CD14-positive monocyte (primary cell): Measurements from ENCODE around the gene PVRIG. TPM values are rescaled to one million over a fixed set of nuclear protein-coding genes. Genes with fewer than 3 reads are reported as not detected.

Source experiments
- DNase-seq, 3 donors: peaks; one replicate each; pipeline ENCODE4 v3.0.0-alpha.2; 2011 to 2022
- H2AFZ ChIP-seq: 2 replicates; pipeline ENCODE4 v1.6.0; 2012; ENCODE audit warnings: mild to moderate bottlenecking, low read depth, low read length, inconsistent platforms; ENCODE audit not compliant: insufficient read depth, poor library complexity, severe bottlenecking
- H3K27ac ChIP-seq, 2 donors: 1 replicate in 1 of 2; 2 replicates in 1 of 2; pipeline ENCODE4 v1.5.1; 2012 to 2013; ENCODE audit warnings: low read length in 2 of 2, control low read depth in 1 of 2, inconsistent platforms in 1 of 2, low read depth in 1 of 2, mild to moderate bottlenecking in 1 of 2
- H3K27me3 ChIP-seq, 2 donors: one replicate each; pipeline versions ENCODE4 v1.6.0 to v1.6.1; 2011 to 2013; ENCODE audit warnings: low read length in 2 of 2; ENCODE audit not compliant: control insufficient read depth in 2 of 2, insufficient read depth in 2 of 2
- H3K36me3 ChIP-seq, 2 donors: replicated peaks in 1 of 2; 1 replicate in 1 of 2; 2 replicates in 1 of 2; pipeline versions ENCODE4 v1.5.1 to v1.6.1; 2012 to 2013; ENCODE audit warnings: low read length in 2 of 2, control low read depth in 1 of 2, inconsistent platforms in 1 of 2, mild to moderate bottlenecking in 1 of 2; ENCODE audit not compliant: insufficient read depth in 2 of 2, control insufficient read depth in 1 of 2
- H3K4me1 ChIP-seq, 2 donors: 1 replicate in 1 of 2; 2 replicates in 1 of 2; pipeline versions ENCODE4 v1.5.1 to v1.6.1; 2012 to 2013; ENCODE audit warnings: low read length in 2 of 2, control low read depth in 1 of 2, inconsistent platforms in 1 of 2, mild to moderate bottlenecking in 1 of 2, moderate library complexity in 1 of 2; ENCODE audit not compliant: insufficient read depth in 2 of 2, control insufficient read depth in 1 of 2
- H3K4me2 ChIP-seq: replicated peaks from 2 replicates; pipeline ENCODE3; 2012; ENCODE audit warnings: low read length, moderate library complexity, mild to moderate bottlenecking; ENCODE audit not compliant: poor library complexity, severe bottlenecking; ENCODE audit errors: extremely low read depth
- H3K4me3 ChIP-seq, 3 experiments: fragments of 200-600 bp in 1 of 3; sonication (generic) in 1 of 3; replicated peaks in 1 of 3; 1 replicate in 2 of 3; 2 replicates in 1 of 3; pipeline ENCODE4 v1.5.1; 2011 to 2013; ENCODE audit warnings: low read length in 3 of 3, mild to moderate bottlenecking in 3 of 3, control low read depth in 2 of 3, low read depth in 2 of 3, inconsistent platforms in 1 of 3, moderate library complexity in 1 of 3
- H3K79me2 ChIP-seq: 2 replicates; pipeline ENCODE4 v1.6.0; 2012; ENCODE audit warnings: mild to moderate bottlenecking, control low read depth, inconsistent platforms, low read length, moderate library complexity; ENCODE audit not compliant: insufficient read depth
- H3K9ac ChIP-seq: 2 replicates; pipeline ENCODE4 v1.6.0; 2017; ENCODE audit warnings: low read length, mild to moderate bottlenecking; ENCODE audit not compliant: insufficient read depth, poor library complexity, severe bottlenecking
- H3K9me3 ChIP-seq, 2 donors: replicated peaks in 1 of 2; 1 replicate in 1 of 2; 2 replicates in 1 of 2; pipeline versions ENCODE4 v1.5.1 to v1.6.1; 2012 to 2013; ENCODE audit warnings: low read length in 2 of 2, control low read depth in 1 of 2; ENCODE audit not compliant: control insufficient read depth in 1 of 2, insufficient read depth in 1 of 2
- H4K20me1 ChIP-seq: 2 replicates; pipeline ENCODE4 v1.6.0; 2012; ENCODE audit warnings: mild to moderate bottlenecking, low read length, control low read depth, moderate library complexity; ENCODE audit not compliant: insufficient read depth
- H3K27ac Mint-ChIP-seq, 7 donors: one replicate each; pipeline ENCODE4 v1.8.0; 2020; ENCODE audit warnings: mild to moderate bottlenecking in 7 of 7, mixed read lengths in 7 of 7, moderate library complexity in 6 of 7, inconsistent platforms in 2 of 7
- H3K27me3 Mint-ChIP-seq, 3 donors: one replicate each; pipeline ENCODE4 v1.8.0; 2021 to 2022; ENCODE audit warnings: low read depth in 3 of 3, mild to moderate bottlenecking in 3 of 3, mixed read lengths in 3 of 3, moderate library complexity in 3 of 3, inconsistent platforms in 1 of 3
- H3K36me3 Mint-ChIP-seq, 2 donors: one replicate each; pipeline ENCODE4 v1.8.0; 2020; ENCODE audit warnings: mixed read lengths in 2 of 2, inconsistent platforms in 1 of 2, mild to moderate bottlenecking in 1 of 2
- H3K4me1 Mint-ChIP-seq: one replicate; pipeline ENCODE4 v1.8.0; 2020; ENCODE audit warnings: mild to moderate bottlenecking, mixed read lengths
- H3K4me3 Mint-ChIP-seq, 2 donors: one replicate each; pipeline ENCODE4 v1.8.0; 2020; ENCODE audit warnings: mild to moderate bottlenecking in 2 of 2, mixed read lengths in 2 of 2, moderate library complexity in 1 of 2
- H3K9me3 Mint-ChIP-seq, 7 donors: one replicate each; pipeline ENCODE4 v1.8.0; 2020 to 2022; ENCODE audit warnings: mixed read lengths in 7 of 7, mild to moderate bottlenecking in 6 of 7, moderate library complexity in 6 of 7, inconsistent platforms in 2 of 7
- WGBS: methylation state at CpG from one replicate; pipeline ENCODE4 v1.1.5; 2013; ENCODE audit warnings: missing lambda C conversion rate; ENCODE audit not compliant: insufficient coverage; 5-methylcytosine and 5-hydroxymethylcytosine counted together
- intact Hi-C, 2 donors: fragments of 100-400 bp; cut with micrococcal nuclease; formaldehyde crosslinking; loops; one replicate each; pipeline versions ENCODE4 v1.15.0 to v1.15.1; 2023
- polyA plus RNA-seq, 3 donors: library from polyadenylated mRNA; depleted of rRNA in 1 of 3; unstranded in 2 of 3; stranded (reverse) in 1 of 3; fragments of 300-500 nt in 2 of 3; fragments of >200 nt in 1 of 3; fragmentation: Illumina TruSeq in 2 of 3; gene quantifications; 1 replicate in 2 of 3; 2 replicates in 1 of 3; pipeline ENCODE4 v1.2.3, GENCODE V29; 2012 to 2021
- TF ChIP-seq, protein P1 (sequence below): fragments of 200-600 bp; IDR thresholded peaks from one replicate; pipeline ENCODE4 v1.8.0; 2022; ENCODE audit warnings: antibody characterized with exemption, mild to moderate bottlenecking

Gene PVRIG
- polyA plus RNA-seq, 3 donors: 0.27 to 0.38 TPM; not detected in 1

DNA sequence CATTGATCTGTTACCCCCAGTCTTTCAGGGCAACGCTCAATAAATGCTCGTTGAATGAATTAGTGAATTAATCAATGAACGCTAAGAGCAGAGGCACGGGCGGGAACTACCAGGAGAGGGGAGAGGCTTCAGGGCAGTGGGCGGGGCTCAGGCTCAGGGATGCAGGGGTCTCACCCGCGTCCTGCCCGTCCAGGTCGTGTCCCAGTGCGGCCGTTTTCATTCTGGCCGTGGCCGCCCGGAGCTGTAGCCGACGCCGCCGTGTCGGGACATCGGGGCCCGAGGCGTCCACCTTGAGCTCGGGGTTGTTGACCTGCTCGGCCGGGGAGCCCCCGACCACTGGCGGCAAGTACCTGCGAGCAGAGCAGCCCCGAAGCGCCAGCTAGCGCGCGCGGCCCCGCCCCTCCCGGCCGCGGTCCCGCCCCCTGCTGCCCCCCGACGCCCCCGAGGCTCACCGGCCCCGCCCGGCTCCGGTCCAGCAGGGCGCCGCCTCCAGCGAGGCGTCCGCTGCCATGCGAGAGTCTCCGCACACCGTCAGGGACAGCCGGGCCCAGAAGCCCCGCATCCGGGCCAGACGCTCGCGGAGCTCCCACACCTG lies 48.6 kb upstream of the PVRIG start:
- Mint-ChIP-seq H3K4me3 (peak overlapping the region in 1 of 2 donors; percentile 87), H3K9me3 (peaks cover 0 to 22% (median 9%) of the 10 kb centered on the region in 7 donors), H3K4me1 (peaks cover 43% of the 10 kb centered on the region), H3K36me3 (peaks cover 4 to 21% of the 10 kb centered on the region in 2 donors), H3K27ac (no peak overlapping the region), H3K27me3 (peaks cover 64 to 74% (median 71%) of the 10 kb centered on the region in 3 donors)
- Histone ChIP-seq H3K4me1 (peaks cover 36 to 42% of the 10 kb centered on the region in 2 donors), H3K9ac (no peak overlapping the region), H3K9me3 (peaks cover 0 to 11% of the 10 kb centered on the region in 2 donors), H3K27ac (no peak overlapping the region), H3K4me2 (peak overlapping the region; percentile 61), H4K20me1 (no peaks in the 10 kb centered on the region), H3K4me3 (peak overlapping the region in 1 of 3 experiments; percentile 40), H3K27me3 (peaks cover 38 to 58% of the 10 kb centered on the region in 2 donors), H3K79me2 (no peaks in the 10 kb centered on the region), H3K36me3 (no peaks in the 10 kb centered on the region), H2AFZ (peak overlapping the region; percentile 21)
- WGBS: 5% methylated on average over 56 of the region's 61 CpGs
- TF ChIP-seq, protein P1, sequence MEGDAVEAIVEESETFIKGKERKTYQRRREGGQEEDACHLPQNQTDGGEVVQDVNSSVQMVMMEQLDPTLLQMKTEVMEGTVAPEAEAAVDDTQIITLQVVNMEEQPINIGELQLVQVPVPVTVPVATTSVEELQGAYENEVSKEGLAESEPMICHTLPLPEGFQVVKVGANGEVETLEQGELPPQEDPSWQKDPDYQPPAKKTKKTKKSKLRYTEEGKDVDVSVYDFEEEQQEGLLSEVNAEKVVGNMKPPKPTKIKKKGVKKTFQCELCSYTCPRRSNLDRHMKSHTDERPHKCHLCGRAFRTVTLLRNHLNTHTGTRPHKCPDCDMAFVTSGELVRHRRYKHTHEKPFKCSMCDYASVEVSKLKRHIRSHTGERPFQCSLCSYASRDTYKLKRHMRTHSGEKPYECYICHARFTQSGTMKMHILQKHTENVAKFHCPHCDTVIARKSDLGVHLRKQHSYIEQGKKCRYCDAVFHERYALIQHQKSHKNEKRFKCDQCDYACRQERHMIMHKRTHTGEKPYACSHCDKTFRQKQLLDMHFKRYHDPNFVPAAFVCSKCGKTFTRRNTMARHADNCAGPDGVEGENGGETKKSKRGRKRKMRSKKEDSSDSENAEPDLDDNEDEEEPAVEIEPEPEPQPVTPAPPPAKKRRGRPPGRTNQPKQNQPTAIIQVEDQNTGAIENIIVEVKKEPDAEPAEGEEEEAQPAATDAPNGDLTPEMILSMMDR: no peak
- intact Hi-C loops: no loop called here
- no peak for DNase-seq

DNA sequence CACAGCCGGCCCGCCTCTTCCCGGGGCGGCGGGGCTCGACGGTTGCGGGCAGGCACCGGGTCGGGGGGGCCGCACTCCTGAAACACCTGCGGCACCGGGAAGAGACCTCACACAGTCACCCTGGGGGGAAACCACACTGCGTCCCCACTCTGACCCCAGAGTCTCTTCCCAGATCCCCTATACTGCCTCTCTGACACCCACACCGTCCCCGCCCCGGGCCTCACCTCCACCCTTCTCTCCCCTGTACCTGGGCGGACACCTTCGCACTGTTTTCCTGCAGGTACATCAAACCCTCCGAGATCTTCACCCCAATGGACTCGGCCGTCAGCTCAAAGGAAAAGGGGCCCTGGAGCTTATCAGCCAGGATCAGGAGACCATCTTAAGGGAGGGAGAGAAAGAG lies 47.9 kb upstream of the PVRIG start:
- TF ChIP-seq, protein P1: no peak
- Histone ChIP-seq H3K4me1 (peaks cover 39 to 46% of the 10 kb centered on the region in 2 donors), H3K4me2 (peak overlapping the region; percentile 61), H3K36me3 (no peaks in the 10 kb centered on the region), H3K9ac (no peak overlapping the region), H3K4me3 (peak overlapping the region in 1 of 3 experiments; percentile 40), H3K79me2 (no peaks in the 10 kb centered on the region), H3K9me3 (peaks cover 0 to 5% of the 10 kb centered on the region in 2 donors), H4K20me1 (no peaks in the 10 kb centered on the region), H2AFZ (peak overlapping the region; percentile 21), H3K27ac (no peak overlapping the region), H3K27me3 (peaks cover 35 to 55% of the 10 kb centered on the region in 2 donors)
- Mint-ChIP-seq H3K27me3 (peaks cover 57 to 73% (median 68%) of the 10 kb centered on the region in 3 donors), H3K9me3 (peaks cover 0 to 21% (median 9%) of the 10 kb centered on the region in 7 donors), H3K27ac (no peak overlapping the region), H3K4me3 (peak overlapping the region; percentile 41 to 84), H3K36me3 (peaks cover 4 to 21% of the 10 kb centered on the region in 2 donors), H3K4me1 (peaks cover 44% of the 10 kb centered on the region)
- DNase-seq: no peak
- intact Hi-C loops: no loop called here
- 29% methylated on average over 22 of the region's 22 CpGs for WGBS
